ENCODE results near the gene TBC1D32. TPM values are rescaled to one million over a fixed set of nuclear protein-coding genes. Genes with fewer than 3 reads are reported as not detected.
"Not testable (repeated sequence)": the region's sequence is repeated elsewhere in the genome, so short reads cannot be mapped to it uniquely, and the experiment has no call there.

TBC1D32 gene
- total and polyA plus RNA-seq, 7 donors, result 0.60 to 6.1 (median 2.1) TPM

DNA sequence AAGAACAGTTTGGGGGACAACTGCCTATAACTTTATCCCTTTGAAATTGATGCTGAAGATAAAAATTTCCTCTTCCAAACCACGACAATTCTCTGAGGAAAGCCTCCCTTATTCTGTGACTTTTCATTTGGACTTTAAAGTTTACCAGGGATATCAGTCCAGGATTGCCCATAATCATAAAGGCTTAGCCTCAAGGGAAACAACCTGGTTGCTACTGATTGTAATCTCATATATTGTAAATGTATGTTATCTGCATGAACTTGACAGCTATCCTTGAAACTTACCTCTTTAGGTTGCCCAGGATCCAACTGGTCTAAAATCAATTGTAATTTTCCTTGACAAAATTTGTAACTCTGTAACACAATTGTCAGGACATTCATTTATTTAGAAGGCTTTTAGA is 23.8 kb downstream of the TBC1D32 start:
- intact Hi-C loops (cut with DNase I), result no loop called here
- TF ChIP-seq EP300 (IDR thresholded peaks at IDR 0.05) (no peak), POLR2A (IDR thresholded peaks at IDR 0.05) (no peak), POLR2AphosphoS5 (IDR thresholded peaks at IDR 0.05) (no peak), CTCF (IDR thresholded peaks at IDR 0.05) (no peak)
- Histone ChIP-seq H3K27ac (no peak overlapping the region), H3K9me3 (no peaks in the 10 kb centered on the region), H3K27me3 (no peaks in the 10 kb centered on the region), H3K4me3 (no peak overlapping the region), H3K4me1 (no peaks in the 10 kb centered on the region), H3K36me3 (no peaks in the 10 kb centered on the region)
- 24 to 70% methylated on average over 1 of the region's 1 CpG for WGBS, 2 donors
- no peak for DNase-seq

GRCh38 chr6:121309768-121310469 is 24.4 kb downstream of the TBC1D32 start:
- Histone ChIP-seq H3K27ac (no peak overlapping the region), H3K4me3 (no peak overlapping the region), H3K36me3 (no peaks in the 10 kb centered on the region), H3K9me3 (no peaks in the 10 kb centered on the region), H3K27me3 (no peaks in the 10 kb centered on the region), H3K4me1 (no peaks in the 10 kb centered on the region)
- no peak for DNase-seq
- intact Hi-C loops (cut with DNase I), result no loop called here
- TF ChIP-seq CTCF (IDR thresholded peaks at IDR 0.05) (no peak), EP300 (IDR thresholded peaks at IDR 0.05) (no peak), POLR2A (IDR thresholded peaks at IDR 0.05) (no peak), POLR2AphosphoS5 (IDR thresholded peaks at IDR 0.05) (no peak)
- 64 to 82% methylated on average over 4 of the region's 4 CpGs for WGBS, 2 donors

- H3K27ac ChIP-seq, result no peak overlapping the region
- DNase-seq, result no peak
- no peaks in the 10 kb centered on the region for H3K27me3 ChIP-seq
- H3K9me3 ChIP-seq, result no peaks in the 10 kb centered on the region
- TF ChIP-seq POLR2AphosphoS5 (IDR thresholded peaks at IDR 0.05) (no peak), EP300 (IDR thresholded peaks at IDR 0.05) (no peak), POLR2A (IDR thresholded peaks at IDR 0.05) (no peak), CTCF (IDR thresholded peaks at IDR 0.05) (no peak)
- intact Hi-C loops (cut with DNase I), result no loop called here
- WGBS, 2 donors, result 36 to 65% methylated on average over 7 of the region's 7 CpGs
- H3K36me3 ChIP-seq, result no peaks in the 10 kb centered on the region
- no peak overlapping the region for H3K4me3 ChIP-seq
- no peaks in the 10 kb centered on the region for H3K4me1 ChIP-seq
These were observed 28.2 kb downstream of the TBC1D32 start for GRCh38 chr6:121305957-121306607.

DNA sequence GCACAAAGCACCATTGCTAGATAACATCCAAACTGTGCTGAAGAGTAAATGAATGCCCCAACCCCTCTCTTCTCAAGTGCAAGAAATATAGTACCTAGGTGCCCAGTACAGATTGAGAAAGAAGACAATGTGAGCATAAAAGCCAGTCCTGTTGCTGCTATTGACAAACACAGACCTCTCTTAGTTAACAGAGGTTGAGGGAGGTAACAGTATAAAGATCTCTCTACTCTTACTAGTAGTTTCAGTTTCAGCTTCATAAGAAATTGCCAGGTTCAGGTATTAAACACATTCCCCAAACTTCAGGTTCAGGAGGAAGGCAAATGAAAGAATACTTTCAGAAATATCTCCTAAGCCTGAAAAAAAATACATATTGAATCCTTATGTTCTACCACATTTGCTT is 31.4 kb downstream of the TBC1D32 start:
- H3K36me3 ChIP-seq, result no peaks in the 10 kb centered on the region
- no peak overlapping the region for H3K27ac ChIP-seq
- H3K4me3 ChIP-seq, result no peak overlapping the region
- no peaks in the 10 kb centered on the region for H3K4me1 ChIP-seq
- intact Hi-C loops (cut with DNase I), result no loop called here
- TF ChIP-seq POLR2AphosphoS5 (IDR thresholded peaks at IDR 0.05) (no peak), POLR2A (IDR thresholded peaks at IDR 0.05) (no peak), EP300 (IDR thresholded peaks at IDR 0.05) (no peak), CTCF (IDR thresholded peaks at IDR 0.05) (no peak)
- H3K9me3 ChIP-seq, result no peaks in the 10 kb centered on the region
- DNase-seq, result no peak
- H3K27me3 ChIP-seq, result no peaks in the 10 kb centered on the region

GRCh38 chr6:121301156-121301555 is 33.1 kb downstream of the TBC1D32 start:
- H3K27ac ChIP-seq; DNase-seq; H3K27me3 ChIP-seq; H3K36me3 ChIP-seq; H3K4me1 ChIP-seq; H3K4me3 ChIP-seq; H3K9me3 ChIP-seq; intact Hi-C loops (cut with DNase I): not testable (repeated sequence)
- 91 to 94% methylated on average over 3 of the region's 3 CpGs for WGBS, 2 donors
